Astrocyte (in vitro differentiated cells and primary cell): Measurements from ENCODE around the gene PPP2R2C.

Experiments
- EZH2 ChIP-seq: IDR thresholded peaks from 2 replicates; pipeline ENCODE4 v1.6.1; 2012; ENCODE audit warnings: mild to moderate bottlenecking, low read length, inconsistent platforms; ENCODE audit not compliant: insufficient read depth
- TF ChIP-seq, protein P1 (sequence below): IDR thresholded peaks from 2 replicates; pipeline ENCODE4 v1.5.1; 2011; ENCODE audit warnings: low read depth, mild to moderate bottlenecking, inconsistent platforms, low read length, moderate library complexity; ENCODE audit not compliant: insufficient read depth

DNA sequence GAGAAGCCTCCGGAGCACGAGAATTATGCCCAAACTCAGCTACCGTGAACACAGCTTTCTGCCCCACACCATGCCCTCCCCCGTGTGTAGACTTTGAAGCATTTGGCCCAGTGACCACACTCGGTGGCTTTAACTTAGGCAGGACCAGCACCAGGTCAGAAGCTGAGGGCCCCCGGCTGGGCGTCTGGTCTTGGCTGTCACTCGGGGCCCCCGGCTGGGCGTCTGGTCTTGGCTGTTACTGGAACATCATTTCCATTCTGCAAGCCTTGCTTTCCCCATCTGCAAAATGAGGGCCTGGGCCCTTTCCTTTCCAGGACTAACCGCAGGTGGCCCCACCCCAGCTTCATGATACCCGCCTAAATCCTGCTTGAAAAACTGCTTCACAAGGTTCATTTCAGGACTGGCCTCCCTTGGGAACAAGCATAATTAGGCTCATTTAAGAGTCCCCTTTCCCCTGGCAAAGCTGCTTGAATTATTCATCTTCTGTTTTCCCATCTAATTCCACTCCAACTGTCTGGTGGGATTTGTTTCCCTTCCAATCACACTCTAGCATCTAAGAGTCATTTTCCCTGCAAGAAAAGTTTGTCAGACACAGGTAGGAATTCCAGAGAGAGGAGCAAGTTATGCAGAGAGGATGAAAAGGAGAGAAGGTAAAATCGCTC lies 120.3 kb downstream of the PPP2R2C start:
- TF ChIP-seq, protein P1, sequence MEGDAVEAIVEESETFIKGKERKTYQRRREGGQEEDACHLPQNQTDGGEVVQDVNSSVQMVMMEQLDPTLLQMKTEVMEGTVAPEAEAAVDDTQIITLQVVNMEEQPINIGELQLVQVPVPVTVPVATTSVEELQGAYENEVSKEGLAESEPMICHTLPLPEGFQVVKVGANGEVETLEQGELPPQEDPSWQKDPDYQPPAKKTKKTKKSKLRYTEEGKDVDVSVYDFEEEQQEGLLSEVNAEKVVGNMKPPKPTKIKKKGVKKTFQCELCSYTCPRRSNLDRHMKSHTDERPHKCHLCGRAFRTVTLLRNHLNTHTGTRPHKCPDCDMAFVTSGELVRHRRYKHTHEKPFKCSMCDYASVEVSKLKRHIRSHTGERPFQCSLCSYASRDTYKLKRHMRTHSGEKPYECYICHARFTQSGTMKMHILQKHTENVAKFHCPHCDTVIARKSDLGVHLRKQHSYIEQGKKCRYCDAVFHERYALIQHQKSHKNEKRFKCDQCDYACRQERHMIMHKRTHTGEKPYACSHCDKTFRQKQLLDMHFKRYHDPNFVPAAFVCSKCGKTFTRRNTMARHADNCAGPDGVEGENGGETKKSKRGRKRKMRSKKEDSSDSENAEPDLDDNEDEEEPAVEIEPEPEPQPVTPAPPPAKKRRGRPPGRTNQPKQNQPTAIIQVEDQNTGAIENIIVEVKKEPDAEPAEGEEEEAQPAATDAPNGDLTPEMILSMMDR = no peak
- no peak for TF ChIP-seq EZH2
